ENCODE measurements around the gene C1orf53.

C1orf53 gene

GRCh38 chr1:197896301-197896700 lies 6.1 kb upstream of the C1orf53 start:
- TF ChIP-seq, protein P1, sequence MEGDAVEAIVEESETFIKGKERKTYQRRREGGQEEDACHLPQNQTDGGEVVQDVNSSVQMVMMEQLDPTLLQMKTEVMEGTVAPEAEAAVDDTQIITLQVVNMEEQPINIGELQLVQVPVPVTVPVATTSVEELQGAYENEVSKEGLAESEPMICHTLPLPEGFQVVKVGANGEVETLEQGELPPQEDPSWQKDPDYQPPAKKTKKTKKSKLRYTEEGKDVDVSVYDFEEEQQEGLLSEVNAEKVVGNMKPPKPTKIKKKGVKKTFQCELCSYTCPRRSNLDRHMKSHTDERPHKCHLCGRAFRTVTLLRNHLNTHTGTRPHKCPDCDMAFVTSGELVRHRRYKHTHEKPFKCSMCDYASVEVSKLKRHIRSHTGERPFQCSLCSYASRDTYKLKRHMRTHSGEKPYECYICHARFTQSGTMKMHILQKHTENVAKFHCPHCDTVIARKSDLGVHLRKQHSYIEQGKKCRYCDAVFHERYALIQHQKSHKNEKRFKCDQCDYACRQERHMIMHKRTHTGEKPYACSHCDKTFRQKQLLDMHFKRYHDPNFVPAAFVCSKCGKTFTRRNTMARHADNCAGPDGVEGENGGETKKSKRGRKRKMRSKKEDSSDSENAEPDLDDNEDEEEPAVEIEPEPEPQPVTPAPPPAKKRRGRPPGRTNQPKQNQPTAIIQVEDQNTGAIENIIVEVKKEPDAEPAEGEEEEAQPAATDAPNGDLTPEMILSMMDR (IDR thresholded peaks at IDR 0.05; ENCODE audit: low read depth, low read length, missing control alignments) = no peak
- H3K4me3 ChIP-seq (replicated peaks; ENCODE audit: low read depth, low read length) = no peak overlapping the region
- no peak for DNase-seq (ENCODE audit: extremely low read depth, low read depth)

DNA sequence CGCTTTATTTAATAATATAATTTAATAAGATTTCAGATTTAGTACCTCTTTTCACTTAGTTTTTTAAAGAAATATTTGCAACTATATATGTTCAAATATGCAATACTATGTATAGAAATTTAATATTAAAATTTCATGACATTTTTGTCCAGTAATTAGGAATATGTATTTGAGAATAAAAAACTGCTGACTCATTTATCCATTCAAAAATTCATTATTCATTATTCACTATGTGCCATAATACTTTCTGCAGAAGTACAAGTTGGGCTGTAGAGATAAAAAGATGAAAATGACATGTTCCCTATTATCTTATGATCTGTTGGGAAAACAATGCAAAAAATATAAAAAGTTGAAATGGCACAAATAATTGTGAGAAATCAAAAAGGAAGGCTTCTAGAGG lies 3.4 kb upstream of the C1orf53 start:
- TF ChIP-seq, protein P1 (IDR thresholded peaks at IDR 0.05; ENCODE audit: low read depth, low read length, missing control alignments) = no peak
- H3K4me3 ChIP-seq (replicated peaks; ENCODE audit: low read depth, low read length) = no peak overlapping the region
- no peak for DNase-seq (ENCODE audit: extremely low read depth, low read depth)

- H3K4me3 ChIP-seq (replicated peaks; ENCODE audit: low read depth, low read length) = peak overlapping the region; percentile 50
- TF ChIP-seq, protein P1 (IDR thresholded peaks at IDR 0.05; ENCODE audit: low read depth, low read length, missing control alignments) = no peak
- no peak for DNase-seq (ENCODE audit: extremely low read depth, low read depth)
Measured at GRCh38 chr1:197902131-197902453, 338 bp upstream of the C1orf53 start.

GRCh38 chr1:197903196-197903514 lies 725 bp downstream of the C1orf53 start:
- peak overlapping the region; percentile 50 for H3K4me3 ChIP-seq (replicated peaks; ENCODE audit: low read depth, low read length)
- TF ChIP-seq, protein P1 (IDR thresholded peaks at IDR 0.05; ENCODE audit: low read depth, low read length, missing control alignments) = no peak
- no peak for DNase-seq (ENCODE audit: extremely low read depth, low read depth)

DNA sequence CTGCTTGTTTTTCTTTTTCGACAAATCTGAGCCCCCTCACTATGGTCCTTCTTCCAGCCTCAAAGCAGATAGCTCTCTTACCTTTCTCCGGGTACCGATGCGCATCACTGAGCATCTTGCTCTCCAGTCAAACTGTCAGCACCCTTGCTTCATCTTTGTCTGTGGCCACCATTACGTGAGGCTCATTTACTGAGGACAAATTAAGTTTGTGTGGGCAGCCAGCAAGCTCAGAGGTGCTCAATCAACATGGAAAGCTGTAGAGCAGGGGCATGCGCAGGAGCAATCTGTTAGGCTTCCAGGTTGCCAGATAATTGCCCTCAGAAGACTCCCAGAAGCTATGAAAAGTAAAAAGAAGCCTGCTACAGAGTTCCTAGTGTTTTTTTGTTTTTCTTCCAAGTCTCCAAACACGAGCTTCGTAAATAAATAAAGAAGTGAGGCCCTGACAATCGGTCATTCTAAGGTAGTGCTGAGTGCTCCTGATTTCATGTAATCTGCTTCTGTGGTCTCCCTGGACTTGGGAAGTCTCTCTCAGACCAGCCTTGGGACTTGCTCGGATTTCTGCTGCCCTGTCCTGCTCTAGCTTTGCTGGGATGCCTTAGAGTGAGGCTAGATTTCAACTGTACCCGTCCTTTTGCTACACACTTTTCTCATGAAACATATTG lies 1.8 kb downstream of the C1orf53 start:
- TF ChIP-seq, protein P1 (IDR thresholded peaks at IDR 0.05; ENCODE audit: low read depth, low read length, missing control alignments) = no peak
- H3K4me3 ChIP-seq (replicated peaks; ENCODE audit: low read depth, low read length) = no peak overlapping the region
- DNase-seq (ENCODE audit: extremely low read depth, low read depth) = no peak

GRCh38 chr1:197905699-197906351 lies 3.4 kb downstream of the C1orf53 start:
- TF ChIP-seq, protein P1 (IDR thresholded peaks at IDR 0.05; ENCODE audit: low read depth, low read length, missing control alignments) = no peak
- DNase-seq (ENCODE audit: extremely low read depth, low read depth) = no peak

More at GRCh38 chr1:197905699-197906351, 3.4 kb downstream of the C1orf53 start:
- H3K4me3 ChIP-seq (replicated peaks; ENCODE audit: low read depth, low read length) = no peak overlapping the region
